Measurements from ENCODE around the gene MEGF9. TPM values are rescaled to one million over a fixed set of nuclear protein-coding genes. Genes with fewer than 3 reads are reported as not detected.

The MEGF9 gene
- total RNA-seq, 4 donors from 2014 or later: 65.2 to 194 (median 138) TPM

DNA sequence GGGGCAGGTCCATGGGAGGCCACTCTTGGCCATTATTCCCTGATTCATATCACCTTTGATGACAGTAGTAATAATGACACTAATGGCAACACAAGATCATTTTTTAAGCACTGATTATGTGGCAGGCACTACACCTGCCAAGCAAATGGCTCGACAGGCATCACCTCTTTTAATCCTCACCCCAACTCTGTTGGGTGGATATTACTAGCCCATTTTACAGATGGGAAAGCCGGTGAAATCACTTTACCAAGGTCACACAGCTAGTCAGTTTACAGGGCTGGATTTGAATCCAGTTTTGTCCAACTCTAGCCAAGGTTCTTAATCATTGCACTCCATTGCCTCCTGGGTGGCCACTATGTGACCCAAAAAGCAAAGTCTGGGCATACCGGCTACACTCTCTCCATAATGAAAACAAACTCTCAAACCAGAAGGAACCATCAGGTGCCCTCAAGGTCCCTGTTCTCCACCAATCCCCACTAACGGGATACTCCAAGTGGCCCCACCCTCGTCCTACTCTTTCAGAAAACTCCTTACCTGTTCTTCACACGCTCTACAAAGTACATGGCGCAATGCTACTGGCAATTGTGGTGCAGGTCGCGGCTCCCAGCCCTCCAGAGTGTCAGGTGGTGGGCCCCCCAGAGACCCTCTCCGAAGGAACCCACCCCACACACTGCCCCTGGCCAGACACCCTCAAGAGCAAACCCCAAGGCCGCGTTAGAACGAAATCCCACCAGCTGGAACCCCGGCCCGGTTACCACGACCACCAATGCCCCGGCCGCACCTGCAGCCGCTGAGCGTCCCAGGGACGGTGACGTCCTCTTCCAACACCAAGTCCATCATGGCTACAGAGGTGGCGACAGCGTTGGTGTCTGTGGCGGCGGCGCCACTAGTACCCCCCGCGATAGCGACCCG is 134.9 kb downstream of the MEGF9 start:
- intact Hi-C loops (cut with DNase I): no loop called here
- peak; percentile 9 to 28 for DNase-seq

GRCh38 chr9:120574473-120574872 is 139.8 kb downstream of the MEGF9 start:
- WGBS, 2 donors: 71 to 73% methylated on average over 2 of the region's 2 CpGs
- DNase-seq: no peak

More for the DNA sequence above, 134.9 kb downstream of the MEGF9 start:
- TF ChIP-seq, protein P1, sequence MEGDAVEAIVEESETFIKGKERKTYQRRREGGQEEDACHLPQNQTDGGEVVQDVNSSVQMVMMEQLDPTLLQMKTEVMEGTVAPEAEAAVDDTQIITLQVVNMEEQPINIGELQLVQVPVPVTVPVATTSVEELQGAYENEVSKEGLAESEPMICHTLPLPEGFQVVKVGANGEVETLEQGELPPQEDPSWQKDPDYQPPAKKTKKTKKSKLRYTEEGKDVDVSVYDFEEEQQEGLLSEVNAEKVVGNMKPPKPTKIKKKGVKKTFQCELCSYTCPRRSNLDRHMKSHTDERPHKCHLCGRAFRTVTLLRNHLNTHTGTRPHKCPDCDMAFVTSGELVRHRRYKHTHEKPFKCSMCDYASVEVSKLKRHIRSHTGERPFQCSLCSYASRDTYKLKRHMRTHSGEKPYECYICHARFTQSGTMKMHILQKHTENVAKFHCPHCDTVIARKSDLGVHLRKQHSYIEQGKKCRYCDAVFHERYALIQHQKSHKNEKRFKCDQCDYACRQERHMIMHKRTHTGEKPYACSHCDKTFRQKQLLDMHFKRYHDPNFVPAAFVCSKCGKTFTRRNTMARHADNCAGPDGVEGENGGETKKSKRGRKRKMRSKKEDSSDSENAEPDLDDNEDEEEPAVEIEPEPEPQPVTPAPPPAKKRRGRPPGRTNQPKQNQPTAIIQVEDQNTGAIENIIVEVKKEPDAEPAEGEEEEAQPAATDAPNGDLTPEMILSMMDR (IDR thresholded peaks at IDR 0.05): no peak
- TF ChIP-seq POLR2A (IDR thresholded peaks at IDR 0.05): no peak
- Histone ChIP-seq H3K4me3 (replicated peaks in 1 of 3) (peak overlapping the region; percentile 56 to 95 (median 73)), H3K4me1 (peaks cover 9 to 10% of the 10 kb centered on the region in 2 donors), H3K27me3 (no peaks in the 10 kb centered on the region), H3K27ac (peak overlapping the region in 2 of 3 donors; percentile 42 to 51), H3K9me3 (no peaks in the 10 kb centered on the region), H3K36me3 (no peaks in the 10 kb centered on the region)
- WGBS, 2 donors: 9 to 14% methylated on average over 12 to 22 of the region's 31 CpGs

GRCh38 chr9:120572472-120572871 is 141.8 kb downstream of the MEGF9 start:
- no peaks in the 10 kb centered on the region for H3K27me3 ChIP-seq
- no peak overlapping the region for H3K27ac ChIP-seq
- no peak overlapping the region for H3K4me3 ChIP-seq (replicated peaks in 1 of 3)
- no peaks in the 10 kb centered on the region for H3K4me1 ChIP-seq
- TF ChIP-seq, protein P1 (IDR thresholded peaks at IDR 0.05): no peak
- TF ChIP-seq POLR2A (IDR thresholded peaks at IDR 0.05): no peak
- peaks cover 29 to 38% of the 10 kb centered on the region in 2 donors for H3K36me3 ChIP-seq
- intact Hi-C loops (cut with DNase I): no loop called here
- DNase-seq: no peak
- WGBS, 2 donors: 90 to 97% methylated on average over 1 of the region's 1 CpG
- no peaks in the 10 kb centered on the region for H3K9me3 ChIP-seq

More at GRCh38 chr9:120574473-120574872, 139.8 kb downstream of the MEGF9 start:
- intact Hi-C loops (cut with DNase I): no loop called here
- Histone ChIP-seq H3K36me3 (peaks cover 15 to 20% of the 10 kb centered on the region in 2 donors), H3K4me1 (peaks cover 9% of the 10 kb centered on the region in 2 donors), H3K9me3 (no peaks in the 10 kb centered on the region), H3K27me3 (no peaks in the 10 kb centered on the region), H3K27ac (no peak overlapping the region), H3K4me3 (replicated peaks in 1 of 3) (no peak overlapping the region)
- TF ChIP-seq, protein P1 (IDR thresholded peaks at IDR 0.05): no peak
- TF ChIP-seq POLR2A (IDR thresholded peaks at IDR 0.05): no peak

- intact Hi-C loops (cut with DNase I): no loop called here
- TF ChIP-seq, protein P1 (IDR thresholded peaks at IDR 0.05): no peak
- TF ChIP-seq POLR2A (IDR thresholded peaks at IDR 0.05): no peak
- Histone ChIP-seq H3K27me3 (no peaks in the 10 kb centered on the region), H3K9me3 (no peaks in the 10 kb centered on the region), H3K36me3 (peaks cover 29 to 42% of the 10 kb centered on the region in 2 donors), H3K4me1 (no peaks in the 10 kb centered on the region), H3K27ac (no peak overlapping the region), H3K4me3 (replicated peaks in 1 of 3) (no peak overlapping the region)
- 70 to 87% methylated on average over 11 of the region's 11 CpGs for WGBS, 2 donors
- no peak for DNase-seq
These were observed 142.6 kb downstream of the MEGF9 start for GRCh38 chr9:120571443-120572257.

Measured in thyroid gland (tissue), 4 donors.